HEK293 (cell line): ENCODE data around the gene IDI2.

Experiments used
- CTCF ChIA-PET: fragments of 350-600 bp; formaldehyde crosslinking; extraction: SDS; loops from one replicate; lab custom pipeline; 2021; ENCODE audit warnings: antibody characterized with exemption; lab: Yijun Ruan, JAX
- POLR2A ChIA-PET: fragments of 300-600 bp; formaldehyde crosslinking; extraction: SDS; loops from one replicate; lab custom pipeline; 2020; ENCODE audit warnings: antibody characterized with exemption, inconsistent platforms; lab: Yijun Ruan, JAX
- H3K27ac ChIP-seq: fragments of 200-500 bp; sonication (Bioruptor generic); 2 replicates; pipeline ENCODE4 v1.5.1; 2014; ENCODE audit warnings: low read depth, low read length, control low read depth, inconsistent platforms; ENCODE audit errors: extremely low read depth
- H3K36me3 ChIP-seq, 2 experiments: fragments of 200-500 bp in 1 of 2; sonication (Bioruptor generic) in 1 of 2; 1 replicate in 1 of 2; 2 replicates in 1 of 2; pipeline ENCODE4 v1.5.1; 2014 to 2017; ENCODE audit warnings: inconsistent platforms in 2 of 2, low read length in 2 of 2; ENCODE audit not compliant: control insufficient read depth in 2 of 2, insufficient read depth in 1 of 2
- H3K4me1 ChIP-seq: fragments of 200-500 bp; sonication (Bioruptor generic); 2 replicates; pipeline ENCODE4 v1.5.1; 2014; ENCODE audit warnings: mild to moderate bottlenecking, low read length, inconsistent platforms; ENCODE audit not compliant: control insufficient read depth, insufficient read depth
- H3K4me3 ChIP-seq: 2 replicates; pipeline ENCODE4 v1.5.1; 2011; ENCODE audit warnings: low read depth, mild to moderate bottlenecking, control low read depth, low read length, moderate library complexity
- H3K9me3 ChIP-seq: fragments of 200-500 bp; sonication (Bioruptor generic); 2 replicates; pipeline ENCODE4 v1.5.1; 2014; ENCODE audit warnings: low read depth, low read length, inconsistent platforms; ENCODE audit not compliant: control insufficient read depth, insufficient read depth
- GLIS2 ChIP-seq: fragments of 450-650 bp; formaldehyde crosslinking; IDR thresholded peaks from 2 replicates; pipeline ENCODE4 v1.5.1; 2016; ENCODE audit warnings: missing biosample characterization, missing genetic modification characterization
- IKZF3 ChIP-seq: fragments of 450-650 bp; IDR thresholded peaks from 2 replicates; pipeline ENCODE4 v1.5.0; 2018; ENCODE audit warnings: missing biosample characterization, mild to moderate bottlenecking, missing genetic modification characterization, moderate library complexity
- KLF9 ChIP-seq: fragments of 450-650 bp; formaldehyde crosslinking; IDR thresholded peaks from 2 replicates; pipeline ENCODE4 v1.5.1; 2016; ENCODE audit warnings: missing biosample characterization, missing genetic modification characterization, low read depth
- OVOL3 ChIP-seq: fragments of 450-650 bp; formaldehyde crosslinking; IDR thresholded peaks from 2 replicates; pipeline ENCODE4 v1.5.1; 2016; ENCODE audit warnings: missing biosample characterization, missing genetic modification characterization
- SP7 ChIP-seq: fragments of 450-650 bp; formaldehyde crosslinking; IDR thresholded peaks from 2 replicates; pipeline ENCODE4 v1.5.1; 2016; ENCODE audit warnings: missing biosample characterization, missing genetic modification characterization
- ZFP41 ChIP-seq: fragments of 450-650 bp; formaldehyde crosslinking; IDR thresholded peaks from 2 replicates; pipeline ENCODE4 v1.5.1; 2016; ENCODE audit warnings: missing biosample characterization, missing genetic modification characterization, borderline replicate concordance
- ZNF10 ChIP-seq: fragments of 450-650 bp; formaldehyde crosslinking; IDR thresholded peaks from 2 replicates; pipeline ENCODE4 v1.5.1; 2017; ENCODE audit warnings: missing biosample characterization, missing genetic modification characterization
- ZNF112 ChIP-seq: fragments of 450-650 bp; formaldehyde crosslinking; IDR thresholded peaks from 2 replicates; pipeline ENCODE4 v1.5.0; 2017; ENCODE audit warnings: missing biosample characterization, missing genetic modification characterization
- ZNF169 ChIP-seq: fragments of 450-650 bp; formaldehyde crosslinking; IDR thresholded peaks from 2 replicates; pipeline ENCODE4 v1.5.1; 2016; ENCODE audit warnings: missing biosample characterization, missing genetic modification characterization
- ZNF214 ChIP-seq: fragments of 450-650 bp; formaldehyde crosslinking; IDR thresholded peaks from 2 replicates; pipeline ENCODE4 v1.5.1; 2017; ENCODE audit warnings: missing biosample characterization, mild to moderate bottlenecking, missing genetic modification characterization, borderline replicate concordance
- ZNF239 ChIP-seq: fragments of 450-650 bp; formaldehyde crosslinking; IDR thresholded peaks from 2 replicates; pipeline ENCODE4 v1.5.1; 2016; ENCODE audit warnings: missing biosample characterization, missing genetic modification characterization
- ZNF266 ChIP-seq: fragments of 450-650 bp; formaldehyde crosslinking; IDR thresholded peaks from 2 replicates; pipeline ENCODE4 v1.5.1; 2016; ENCODE audit warnings: missing biosample characterization, missing genetic modification characterization, low read depth
- ZNF292 ChIP-seq: fragments of 450-650 bp; formaldehyde crosslinking; IDR thresholded peaks from 2 replicates; pipeline ENCODE4 v1.5.1; 2016; ENCODE audit warnings: low read depth, missing biosample characterization, missing genetic modification characterization, borderline replicate concordance
- ZNF335 ChIP-seq: fragments of 450-650 bp; formaldehyde crosslinking; conservative IDR thresholded peaks from 2 replicates; pipeline ENCODE4 v1.5.1; 2016; ENCODE audit warnings: missing biosample characterization, missing genetic modification characterization
- ZNF394 ChIP-seq: fragments of 450-650 bp; formaldehyde crosslinking; IDR thresholded peaks from 2 replicates; pipeline ENCODE4 v1.5.1; 2016; ENCODE audit warnings: missing biosample characterization, missing genetic modification characterization, mild to moderate bottlenecking, moderate library complexity, borderline replicate concordance
- ZNF510 ChIP-seq: fragments of 450-650 bp; formaldehyde crosslinking; IDR thresholded peaks from 2 replicates; pipeline ENCODE4 v1.5.1; 2018; ENCODE audit warnings: mild to moderate bottlenecking, missing genetic modification characterization, missing biosample characterization; ENCODE audit not compliant: insufficient replicate concordance
- ZNF561 ChIP-seq: fragments of 450-650 bp; IDR thresholded peaks from 2 replicates; pipeline ENCODE4 v1.5.1; 2018; ENCODE audit warnings: missing biosample characterization, missing genetic modification characterization, borderline replicate concordance
- ZNF596 ChIP-seq: fragments of 450-650 bp; IDR thresholded peaks from 2 replicates; pipeline ENCODE4 v1.5.0; 2018; ENCODE audit warnings: missing biosample characterization, mild to moderate bottlenecking, missing genetic modification characterization, moderate library complexity
- ZNF677 ChIP-seq: fragments of 450-650 bp; IDR thresholded peaks from 2 replicates; pipeline ENCODE4 v1.5.0; 2018; ENCODE audit warnings: missing biosample characterization, mild to moderate bottlenecking, missing genetic modification characterization, moderate library complexity
- ZNF707 ChIP-seq: fragments of 450-650 bp; formaldehyde crosslinking; IDR thresholded peaks from 2 replicates; pipeline ENCODE4 v1.5.1; 2016; ENCODE audit warnings: missing biosample characterization, missing genetic modification characterization
- TF ChIP-seq, protein P1 (sequence below): fragments of 450-650 bp; formaldehyde crosslinking; IDR thresholded peaks from 2 replicates; pipeline ENCODE4 v1.5.1; 2016; ENCODE audit warnings: missing biosample characterization, missing genetic modification characterization
- TF ChIP-seq, protein P2 (sequence below): fragments of 450-650 bp; formaldehyde crosslinking; IDR thresholded peaks from 2 replicates; pipeline ENCODE4 v1.5.1; 2016; ENCODE audit warnings: missing biosample characterization, missing genetic modification characterization
- TF ChIP-seq, protein P3 (sequence below): fragments of 450-650 bp; formaldehyde crosslinking; optimal IDR thresholded peaks from 2 replicates; pipeline ENCODE3; 2016; ENCODE audit warnings: missing biosample characterization, mild to moderate bottlenecking, missing genetic modification characterization
- TF ChIP-seq, protein P4 (sequence below): fragments of 450-650 bp; formaldehyde crosslinking; IDR thresholded peaks from 2 replicates; pipeline ENCODE4 v1.5.1; 2017; ENCODE audit warnings: missing biosample characterization, missing genetic modification characterization

Gene IDI2

DNA sequence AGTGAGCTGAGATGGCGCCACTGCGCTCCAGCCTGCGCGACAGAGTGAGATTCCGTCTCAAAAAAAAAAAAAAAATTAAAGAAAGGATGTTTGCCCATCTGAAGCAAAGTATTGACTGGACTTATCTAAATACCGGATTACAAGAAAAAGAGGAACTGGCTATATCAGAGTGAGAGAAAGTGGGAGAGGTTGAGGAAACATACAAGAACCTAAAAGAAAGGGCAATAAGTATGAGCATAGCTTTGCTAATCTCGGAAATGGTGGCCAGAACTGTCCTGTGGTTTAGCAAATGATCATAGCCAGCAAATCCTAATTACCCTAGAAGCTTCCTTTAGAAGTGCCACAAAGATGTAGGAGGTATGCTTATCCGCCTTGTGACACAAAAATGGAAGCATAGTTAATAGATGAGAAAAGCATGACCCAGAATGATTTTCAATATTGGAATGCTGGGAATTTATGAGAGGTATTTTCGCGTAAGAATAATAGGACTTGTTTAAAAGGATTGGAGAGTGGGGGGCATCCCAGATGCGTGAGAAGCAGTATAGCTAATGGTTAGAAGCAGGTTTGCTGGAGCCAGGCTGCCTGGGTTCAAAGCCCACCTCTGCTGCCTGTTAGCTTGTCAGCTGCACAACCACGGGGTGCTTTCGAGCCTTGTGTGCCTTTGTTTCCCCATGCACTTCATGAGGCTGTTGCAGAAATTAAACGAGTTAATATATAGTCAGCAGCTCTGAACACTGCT is 38.6 kb downstream of the IDI2 start:
- Histone ChIP-seq H3K4me3 (peak overlapping the region; percentile 74), H3K27ac (peak overlapping the region; percentile 78; the same call in 1 of the 2 replicates), H3K9me3 (no peaks in the 10 kb centered on the region), H3K4me1 (peaks cover 2% of the 10 kb centered on the region; the same call in 1 of the 2 replicates), H3K36me3 (peaks cover 8 to 14% of the 10 kb centered on the region in 2 experiments)
- POLR2A ChIA-PET, result interaction anchor here (0.7 to 1.7 kb wide), 3 partner anchors 14 to 133 kb away, joined by 3 to 5 read pairs (median 4); partner anchors contain the start of gene IDI1
- TF ChIP-seq, protein P1, sequence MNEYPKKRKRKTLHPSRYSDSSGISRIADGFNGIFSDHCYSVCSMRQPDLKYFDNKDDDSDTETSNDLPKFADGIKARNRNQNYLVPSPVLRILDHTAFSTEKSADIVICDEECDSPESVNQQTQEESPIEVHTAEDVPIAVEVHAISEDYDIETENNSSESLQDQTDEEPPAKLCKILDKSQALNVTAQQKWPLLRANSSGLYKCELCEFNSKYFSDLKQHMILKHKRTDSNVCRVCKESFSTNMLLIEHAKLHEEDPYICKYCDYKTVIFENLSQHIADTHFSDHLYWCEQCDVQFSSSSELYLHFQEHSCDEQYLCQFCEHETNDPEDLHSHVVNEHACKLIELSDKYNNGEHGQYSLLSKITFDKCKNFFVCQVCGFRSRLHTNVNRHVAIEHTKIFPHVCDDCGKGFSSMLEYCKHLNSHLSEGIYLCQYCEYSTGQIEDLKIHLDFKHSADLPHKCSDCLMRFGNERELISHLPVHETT (tag by site-specific recombination), result no peak
- no peak for TF ChIP-seq KLF9
- no peak for TF ChIP-seq ZNF10
- TF ChIP-seq ZNF239 (tag by site-specific recombination), result no peak
- TF ChIP-seq SP7, result no peak
- CTCF ChIA-PET, result interaction anchor here (0.7 to 0.9 kb wide), 2 partner anchors 112 to 123 kb away, joined by 3 read pairs; no protein-coding TSS in a partner anchor

DNA sequence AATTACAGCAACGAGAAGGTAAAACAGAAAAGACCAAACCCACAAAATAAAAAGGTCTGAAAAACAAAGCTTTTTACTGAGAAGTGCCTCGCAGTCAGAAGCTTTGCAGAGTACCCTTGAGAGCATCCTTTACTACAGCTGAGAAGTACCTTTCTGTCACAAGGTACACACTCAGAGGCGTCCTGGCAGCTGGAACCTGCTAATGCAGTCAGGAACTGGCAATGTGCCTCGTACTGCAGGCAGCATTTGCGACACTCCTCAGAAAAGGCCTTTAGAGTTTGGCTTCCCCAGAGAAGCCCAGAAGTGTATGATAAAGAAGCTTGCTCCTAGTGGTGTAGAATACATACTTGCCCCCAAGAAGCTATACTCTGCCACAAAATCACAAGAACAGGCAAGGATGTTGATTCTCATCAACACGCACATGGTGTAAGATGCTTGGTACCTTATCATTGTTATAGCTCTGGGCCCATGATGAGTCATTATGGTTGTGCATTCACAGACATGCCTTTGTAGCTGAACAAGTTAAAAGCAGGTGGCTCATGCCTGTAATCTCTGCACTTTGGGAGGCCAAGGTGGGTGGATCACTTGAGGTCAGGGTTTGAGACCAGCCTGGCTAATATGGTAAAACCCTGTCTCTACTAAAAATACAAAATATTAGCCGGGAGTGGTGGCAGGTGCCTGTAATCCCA is 39.4 kb downstream of the IDI2 start:
- TF ChIP-seq ZNF266 (tag by site-specific recombination) (no peak), ZNF292 (tag by site-specific recombination) (no peak), ZNF335 (tag by site-specific recombination) (peak; percentile 46; the same call in 1 of the 2 replicates), ZNF677 (no peak), ZNF707 (no peak)
- TF ChIP-seq, protein P2, sequence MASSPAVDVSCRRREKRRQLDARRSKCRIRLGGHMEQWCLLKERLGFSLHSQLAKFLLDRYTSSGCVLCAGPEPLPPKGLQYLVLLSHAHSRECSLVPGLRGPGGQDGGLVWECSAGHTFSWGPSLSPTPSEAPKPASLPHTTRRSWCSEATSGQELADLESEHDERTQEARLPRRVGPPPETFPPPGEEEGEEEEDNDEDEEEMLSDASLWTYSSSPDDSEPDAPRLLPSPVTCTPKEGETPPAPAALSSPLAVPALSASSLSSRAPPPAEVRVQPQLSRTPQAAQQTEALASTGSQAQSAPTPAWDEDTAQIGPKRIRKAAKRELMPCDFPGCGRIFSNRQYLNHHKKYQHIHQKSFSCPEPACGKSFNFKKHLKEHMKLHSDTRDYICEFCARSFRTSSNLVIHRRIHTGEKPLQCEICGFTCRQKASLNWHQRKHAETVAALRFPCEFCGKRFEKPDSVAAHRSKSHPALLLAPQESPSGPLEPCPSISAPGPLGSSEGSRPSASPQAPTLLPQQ (tag by site-specific recombination), result peak; percentile 78
- H3K4me1 ChIP-seq, result peaks cover 2% of the 10 kb centered on the region; the same call in 1 of the 2 replicates
- CTCF ChIA-PET, result interaction anchor here (0.7 kb wide), 1 partner anchor 112 kb away, joined by 3 read pairs; no protein-coding TSS in a partner anchor
- POLR2A ChIA-PET, result interaction anchor here (1.7 kb wide), 1 partner anchor 63 kb away, joined by 5 read pairs; the partner anchor contains the start of gene IDI1
- H3K9me3 ChIP-seq, result no peaks in the 10 kb centered on the region
- no peak overlapping the region for H3K4me3 ChIP-seq
- no peak overlapping the region for H3K27ac ChIP-seq
- H3K36me3 ChIP-seq, result peaks cover 8 to 14% of the 10 kb centered on the region in 2 experiments

DNA sequence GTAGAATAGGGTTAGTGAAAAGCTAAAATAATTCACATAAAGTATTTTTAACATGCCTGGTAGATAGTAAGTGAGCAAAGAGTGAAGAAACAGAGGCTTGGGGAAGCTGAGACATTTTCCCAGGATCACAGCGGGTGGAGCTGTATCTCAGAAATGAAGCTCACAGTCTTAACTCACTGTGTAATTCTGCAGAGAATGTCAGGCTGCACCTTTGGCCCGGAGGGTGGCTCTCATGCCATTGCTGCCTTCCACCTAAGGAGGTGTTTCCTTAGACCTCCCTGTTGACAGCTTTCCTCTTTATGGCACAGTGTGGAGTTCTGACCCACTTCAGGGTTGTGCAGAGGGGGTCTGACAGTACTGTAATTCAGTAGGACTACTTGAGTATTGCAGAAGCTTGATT is 40.3 kb downstream of the IDI2 start:
- no peaks in the 10 kb centered on the region for H3K9me3 ChIP-seq
- peaks cover 2% of the 10 kb centered on the region; the same call in 1 of the 2 replicates for H3K4me1 ChIP-seq
- CTCF ChIA-PET, result no interaction called here
- no peak overlapping the region for H3K27ac ChIP-seq
- peaks cover 5 to 7% of the 10 kb centered on the region in 2 experiments; a peak in 2 of 3 replicates for H3K36me3 ChIP-seq
- POLR2A ChIA-PET, result interaction anchor here (1.7 kb wide), 1 partner anchor 64 kb away, joined by 5 read pairs; the partner anchor contains the start of gene IDI1
- H3K4me3 ChIP-seq, result no peak overlapping the region
- TF ChIP-seq IKZF3 (tag by site-specific recombination) (no peak), GLIS2 (tag by site-specific recombination) (no peak), ZNF112 (no peak), OVOL3 (tag by site-specific recombination) (no peak), ZNF596 (tag by site-specific recombination) (no peak), ZNF266 (tag by site-specific recombination) (no peak), ZFP41 (tag by site-specific recombination) (no peak), ZNF561 (no peak), ZNF214 (tag by site-specific recombination) (no peak), ZNF510 (tag by site-specific recombination) (no peak), ZNF169 (no peak), ZNF394 (no peak)
- TF ChIP-seq, protein P3, sequence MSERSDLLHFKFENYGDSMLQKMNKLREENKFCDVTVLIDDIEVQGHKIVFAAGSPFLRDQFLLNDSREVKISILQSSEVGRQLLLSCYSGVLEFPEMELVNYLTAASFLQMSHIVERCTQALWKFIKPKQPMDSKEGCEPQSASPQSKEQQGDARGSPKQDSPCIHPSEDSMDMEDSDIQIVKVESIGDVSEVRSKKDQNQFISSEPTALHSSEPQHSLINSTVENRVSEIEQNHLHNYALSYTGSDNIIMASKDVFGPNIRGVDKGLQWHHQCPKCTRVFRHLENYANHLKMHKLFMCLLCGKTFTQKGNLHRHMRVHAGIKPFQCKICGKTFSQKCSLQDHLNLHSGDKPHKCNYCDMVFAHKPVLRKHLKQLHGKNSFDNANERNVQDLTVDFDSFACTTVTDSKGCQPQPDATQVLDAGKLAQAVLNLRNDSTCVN (tag by site-specific recombination), result no peak
- TF ChIP-seq, protein P4, sequence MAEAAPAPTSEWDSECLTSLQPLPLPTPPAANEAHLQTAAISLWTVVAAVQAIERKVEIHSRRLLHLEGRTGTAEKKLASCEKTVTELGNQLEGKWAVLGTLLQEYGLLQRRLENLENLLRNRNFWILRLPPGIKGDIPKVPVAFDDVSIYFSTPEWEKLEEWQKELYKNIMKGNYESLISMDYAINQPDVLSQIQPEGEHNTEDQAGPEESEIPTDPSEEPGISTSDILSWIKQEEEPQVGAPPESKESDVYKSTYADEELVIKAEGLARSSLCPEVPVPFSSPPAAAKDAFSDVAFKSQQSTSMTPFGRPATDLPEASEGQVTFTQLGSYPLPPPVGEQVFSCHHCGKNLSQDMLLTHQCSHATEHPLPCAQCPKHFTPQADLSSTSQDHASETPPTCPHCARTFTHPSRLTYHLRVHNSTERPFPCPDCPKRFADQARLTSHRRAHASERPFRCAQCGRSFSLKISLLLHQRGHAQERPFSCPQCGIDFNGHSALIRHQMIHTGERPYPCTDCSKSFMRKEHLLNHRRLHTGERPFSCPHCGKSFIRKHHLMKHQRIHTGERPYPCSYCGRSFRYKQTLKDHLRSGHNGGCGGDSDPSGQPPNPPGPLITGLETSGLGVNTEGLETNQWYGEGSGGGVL (tag by site-specific recombination), result no peak
